ENCODE data around the gene TTC33.

TTC33 gene

DNA sequence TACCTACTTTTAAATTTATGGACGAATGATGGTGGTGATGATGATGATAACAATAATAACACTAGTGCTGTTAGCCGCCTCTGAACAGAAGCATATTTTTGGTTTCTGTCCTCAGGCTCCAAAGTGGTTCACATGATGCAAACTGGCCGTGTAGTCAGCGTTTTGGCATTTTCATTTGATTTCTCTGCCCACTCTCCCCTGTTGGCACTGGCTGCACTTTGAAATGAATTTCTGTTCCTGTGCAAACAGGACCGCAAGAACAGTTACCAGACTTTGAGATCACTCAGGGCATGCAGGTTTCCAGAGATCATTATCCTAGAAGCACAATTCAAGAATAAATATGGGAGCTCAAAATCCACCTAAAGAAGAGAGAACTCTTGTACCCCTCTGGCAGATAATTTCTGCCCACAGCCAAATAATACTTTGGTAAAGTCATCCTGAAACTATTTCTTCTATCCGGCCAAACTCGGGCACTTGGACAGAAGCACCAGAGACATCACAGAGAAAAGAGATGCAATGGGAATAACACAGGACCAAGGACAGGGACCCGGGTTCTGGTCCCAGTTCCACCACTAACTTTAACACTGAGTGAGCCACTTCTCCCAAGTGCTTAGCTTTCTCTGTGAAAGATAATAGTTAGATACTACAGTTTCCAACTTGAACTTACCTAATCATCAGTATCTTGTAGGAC lies 277.8 kb downstream of the TTC33 start:
- no peak overlapping the region for H3K9ac ChIP-seq (ENCODE audit: low read length)

DNA sequence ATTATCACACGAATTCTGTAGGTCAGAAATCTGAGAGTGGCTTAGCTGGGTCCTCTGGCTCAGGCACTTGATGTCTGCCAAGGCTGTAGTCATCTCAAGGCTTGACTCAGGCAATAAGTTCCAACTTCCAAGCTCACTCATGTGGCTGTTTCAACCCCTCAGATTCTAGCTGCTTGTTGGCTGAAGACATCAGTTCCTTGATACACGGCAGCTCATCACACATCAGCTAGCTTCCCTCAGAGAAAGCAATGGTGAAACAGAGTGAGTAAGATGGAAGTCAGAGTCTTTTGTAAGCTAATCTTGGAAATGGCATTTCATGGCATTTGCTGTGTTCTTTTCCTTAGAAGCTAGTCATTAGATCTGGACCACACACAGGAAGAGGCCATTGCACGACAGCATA lies 280.2 kb downstream of the TTC33 start:
- H3K36me3 ChIP-seq (ENCODE audit: control insufficient read depth, insufficient read depth, low read length): no peaks in the 10 kb centered on the region
- H3K27me3 ChIP-seq (ENCODE audit: control insufficient read depth, insufficient read depth, low read length): no peaks in the 10 kb centered on the region
- H3K27ac ChIP-seq (ENCODE audit: low read depth, low read length): no peak overlapping the region
- no peak overlapping the region for H3K4me3 ChIP-seq (ENCODE audit: low read depth, low read length)
- H3K4me1 ChIP-seq (ENCODE audit: control insufficient read depth, insufficient read depth, low read length): peaks cover 4% of the 10 kb centered on the region; the same call in 1 of the 2 replicates
- no peak overlapping the region for H3K9ac ChIP-seq (ENCODE audit: low read length)
- H3K9me3 ChIP-seq (ENCODE audit: control insufficient read depth, insufficient read depth, low read depth, low read length): no peaks in the 10 kb centered on the region

More for the DNA sequence above, 277.8 kb downstream of the TTC33 start:
- H3K27me3 ChIP-seq (ENCODE audit: control insufficient read depth, insufficient read depth, low read length): no peaks in the 10 kb centered on the region
- H3K4me3 ChIP-seq (ENCODE audit: low read depth, low read length): no peak overlapping the region
- H3K4me1 ChIP-seq (ENCODE audit: control insufficient read depth, insufficient read depth, low read length): peaks cover 4% of the 10 kb centered on the region; the same call in 1 of the 2 replicates
- no peak overlapping the region for H3K27ac ChIP-seq (ENCODE audit: low read depth, low read length)
- H3K36me3 ChIP-seq (ENCODE audit: control insufficient read depth, insufficient read depth, low read length): no peaks in the 10 kb centered on the region
- no peaks in the 10 kb centered on the region for H3K9me3 ChIP-seq (ENCODE audit: control insufficient read depth, insufficient read depth, low read depth, low read length)

DNA sequence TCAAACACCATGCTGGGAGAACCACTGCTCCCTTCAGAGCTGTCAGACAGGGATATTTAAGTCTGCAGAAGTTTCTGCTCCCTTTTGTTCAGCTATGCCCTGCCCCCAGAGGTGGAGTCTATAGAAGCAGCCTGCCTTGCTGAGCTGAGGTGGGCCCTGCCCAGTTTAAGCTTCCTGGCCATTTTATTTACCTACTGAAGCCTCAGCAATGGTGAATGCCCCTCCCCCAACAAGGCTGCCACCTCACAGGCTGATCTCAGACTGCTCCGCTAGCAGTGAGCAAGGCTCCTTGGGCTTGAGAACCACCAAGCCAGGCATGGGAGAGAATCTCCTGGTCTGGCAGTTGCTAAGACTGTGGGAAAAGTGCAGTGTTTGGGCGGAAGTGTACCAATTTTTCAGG lies 281.5 kb downstream of the TTC33 start:
- Histone ChIP-seq H3K27me3 (ENCODE audit: control insufficient read depth, insufficient read depth, low read length) (no peaks in the 10 kb centered on the region), H3K9ac (ENCODE audit: low read length) (no peak overlapping the region), H3K9me3 (ENCODE audit: control insufficient read depth, insufficient read depth, low read depth, low read length) (no peaks in the 10 kb centered on the region), H3K4me3 (ENCODE audit: low read depth, low read length) (no peak overlapping the region), H3K36me3 (ENCODE audit: control insufficient read depth, insufficient read depth, low read length) (no peaks in the 10 kb centered on the region), H3K27ac (ENCODE audit: low read depth, low read length) (no peak overlapping the region), H3K4me1 (ENCODE audit: control insufficient read depth, insufficient read depth, low read length) (peaks cover 4% of the 10 kb centered on the region; the same call in 1 of the 2 replicates)

DNA sequence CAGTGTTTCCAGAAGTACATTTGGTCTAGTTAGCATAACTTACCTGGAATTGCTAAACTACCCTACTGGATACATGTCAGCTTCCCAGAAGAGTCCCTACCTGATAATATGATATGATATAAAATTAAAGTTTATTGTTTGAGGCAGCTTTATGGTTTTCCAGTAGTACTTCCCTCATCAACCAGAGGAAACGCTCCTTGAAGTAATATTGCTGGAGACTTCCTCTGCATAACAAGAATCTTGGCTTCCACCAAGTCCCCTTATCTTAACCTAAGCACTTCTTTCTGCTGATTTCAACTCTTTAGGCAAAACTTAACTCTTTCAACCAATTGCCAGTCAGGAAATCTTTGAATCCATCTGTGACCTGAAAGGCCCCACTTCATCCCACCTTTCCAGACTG lies 290.3 kb downstream of the TTC33 start:
- Histone ChIP-seq H3K27ac (ENCODE audit: low read depth, low read length) (no peak overlapping the region), H3K36me3 (ENCODE audit: control insufficient read depth, insufficient read depth, low read length) (no peaks in the 10 kb centered on the region), H3K9me3 (ENCODE audit: control insufficient read depth, insufficient read depth, low read depth, low read length) (no peaks in the 10 kb centered on the region), H3K9ac (ENCODE audit: low read length) (no peak overlapping the region), H3K27me3 (ENCODE audit: control insufficient read depth, insufficient read depth, low read length) (no peaks in the 10 kb centered on the region), H3K4me3 (ENCODE audit: low read depth, low read length) (no peak overlapping the region), H3K4me1 (ENCODE audit: control insufficient read depth, insufficient read depth, low read length) (no peaks in the 10 kb centered on the region)

DNA sequence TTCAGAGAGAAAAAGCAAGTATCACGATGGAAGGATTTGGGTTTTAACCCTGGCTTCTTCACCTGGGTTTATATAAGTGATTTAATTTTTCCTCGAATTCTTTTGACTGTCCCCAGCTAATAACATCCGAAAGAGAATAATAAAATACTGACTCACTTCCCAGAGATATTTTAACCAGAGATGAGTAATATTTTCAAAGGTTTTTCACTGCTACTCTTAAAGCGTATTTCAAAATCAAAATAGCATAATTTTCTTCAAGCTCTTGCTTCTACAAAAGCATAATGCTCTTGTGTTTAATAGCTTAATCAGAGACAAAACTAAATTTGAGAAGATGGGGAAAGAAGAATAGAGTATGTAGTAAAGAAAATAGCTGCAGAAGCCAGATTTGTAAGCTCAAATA lies 291.2 kb downstream of the TTC33 start:
- Histone ChIP-seq H3K9ac (ENCODE audit: low read length) (no peak overlapping the region), H3K9me3 (ENCODE audit: control insufficient read depth, insufficient read depth, low read depth, low read length) (no peaks in the 10 kb centered on the region)

More for the DNA sequence above, 291.2 kb downstream of the TTC33 start:
- Histone ChIP-seq H3K27ac (ENCODE audit: low read depth, low read length) (no peak overlapping the region), H3K36me3 (ENCODE audit: control insufficient read depth, insufficient read depth, low read length) (no peaks in the 10 kb centered on the region), H3K4me3 (ENCODE audit: low read depth, low read length) (no peak overlapping the region), H3K27me3 (ENCODE audit: control insufficient read depth, insufficient read depth, low read length) (no peaks in the 10 kb centered on the region), H3K4me1 (ENCODE audit: control insufficient read depth, insufficient read depth, low read length) (no peaks in the 10 kb centered on the region)
